BJ (cell line): Measurements from ENCODE around the gene PADI1. TPM values are rescaled to one million over a fixed set of nuclear protein-coding genes. Genes with fewer than 3 reads are reported as not detected.

Experiments
- CTCF ChIA-PET: fragments of 350-600 bp; formaldehyde crosslinking; extraction: SDS; loops from one replicate; lab custom pipeline; 2021; ENCODE audit warnings: antibody characterized with exemption, inconsistent platforms; lab: Yijun Ruan, JAX
- POLR2A ChIA-PET: fragments of 300-600 bp; sonication (Branson Sonifier 250); formaldehyde crosslinking; extraction: SDS; loops from one replicate; lab custom pipeline; 2021; ENCODE audit warnings: antibody characterized with exemption; lab: Charles Lee
- DNase-seq: peaks from one replicate; pipeline ENCODE4 v3.0.0-alpha.2; 2011; ENCODE audit warnings: low read depth
- H3K27me3 ChIP-seq: 2 replicates; pipeline ENCODE4 v1.6.0; 2011; ENCODE audit warnings: low read length; ENCODE audit not compliant: control insufficient read depth, insufficient read depth
- H3K36me3 ChIP-seq: 2 replicates; pipeline ENCODE4 v1.5.1; 2011; ENCODE audit warnings: low read length; ENCODE audit not compliant: control insufficient read depth, insufficient read depth
- H3K4me3 ChIP-seq: 2 replicates; pipeline ENCODE4 v1.5.1; 2011; ENCODE audit warnings: low read depth, mild to moderate bottlenecking, control low read depth, low read length
- CTCF ChIP-seq: IDR thresholded peaks from 2 replicates; pipeline ENCODE4 v1.5.1; 2011; ENCODE audit warnings: low read depth, mild to moderate bottlenecking, control low read depth, inconsistent platforms, low read length, moderate library complexity; ENCODE audit not compliant: insufficient read depth
- polyA plus RNA-seq: library from polyadenylated mRNA; depleted of rRNA; stranded (reverse); fragments of >200 nt; gene quantifications from 2 replicates; pipeline ENCODE4 v1.2.3, GENCODE V29; 2011

Gene PADI1
- polyA plus RNA-seq, 1 experiment = 0.82 TPM

- CTCF ChIA-PET = interaction anchor here (0.9 to 1.3 kb wide), 5 partner anchors 17 to 64 kb away, joined by 3 to 8 read pairs (median 3); no protein-coding TSS in a partner anchor
Observed at GRCh38 chr1:17190010-17190995, 14.6 kb upstream of the PADI1 start.

GRCh38 chr1:17191990-17192242 is 13.0 kb upstream of the PADI1 start:
- H3K27me3 ChIP-seq = no peaks in the 10 kb centered on the region
- no peak overlapping the region for H3K4me3 ChIP-seq
- ChIA-PET POLR2A (no interaction called here), CTCF (interaction anchor here (0.6 to 1.7 kb wide), 2 partner anchors 21 to 66 kb away, joined by 4 to 6 read pairs; no protein-coding TSS in a partner anchor)
- H3K36me3 ChIP-seq = no peaks in the 10 kb centered on the region
- DNase-seq = no peak
- TF ChIP-seq CTCF = no peak

More at GRCh38 chr1:17190010-17190995, 14.6 kb upstream of the PADI1 start:
- DNase-seq = peak; percentile 94
- Histone ChIP-seq H3K27me3 (no peaks in the 10 kb centered on the region), H3K4me3 (no peak overlapping the region), H3K36me3 (no peaks in the 10 kb centered on the region)
- POLR2A ChIA-PET = interaction anchor here (0.8 to 1.5 kb wide), 3 partner anchors 19 to 62 kb away, joined by 3 to 10 read pairs (median 4); no protein-coding TSS in a partner anchor
- no peak for TF ChIP-seq CTCF

- Histone ChIP-seq H3K27me3 (no peaks in the 10 kb centered on the region), H3K4me3 (no peak overlapping the region), H3K36me3 (no peaks in the 10 kb centered on the region)
- no peak for DNase-seq
- CTCF ChIA-PET = interaction anchor here (1.7 kb wide), 1 partner anchor 67 kb away, joined by 6 read pairs; no protein-coding TSS in a partner anchor
- TF ChIP-seq CTCF = no peak
- POLR2A ChIA-PET = no interaction called here
Observed at GRCh38 chr1:17192394-17193221, 12.3 kb upstream of the PADI1 start.

- H3K4me3 ChIP-seq = no peak overlapping the region
- POLR2A ChIA-PET = no interaction called here
- CTCF ChIA-PET = interaction anchor here (0.6 to 1.7 kb wide), 2 partner anchors 14 to 68 kb away, joined by 3 to 6 read pairs; no protein-coding TSS in a partner anchor
- no peaks in the 10 kb centered on the region for H3K36me3 ChIP-seq
- no peaks in the 10 kb centered on the region for H3K27me3 ChIP-seq
- no peak for DNase-seq
- TF ChIP-seq CTCF = no peak
Observed at GRCh38 chr1:17193222-17194132, 11.5 kb upstream of the PADI1 start.
